DMS153 treated with DMSO at 0.1 percent for 48 hours (cell line): ENCODE measurements around the gene PAX8.

ENCODE experiments used
- DNase-seq: peaks from one replicate; lab custom pipeline; 2025; ENCODE audit not compliant: unreplicated experiment; lab: John Stamatoyannopoulos, UW

PAX8 gene

GRCh38 chr2:113224647-113225236 lies 54.0 kb downstream of the PAX8 start:
- no peak for DNase-seq

DNA sequence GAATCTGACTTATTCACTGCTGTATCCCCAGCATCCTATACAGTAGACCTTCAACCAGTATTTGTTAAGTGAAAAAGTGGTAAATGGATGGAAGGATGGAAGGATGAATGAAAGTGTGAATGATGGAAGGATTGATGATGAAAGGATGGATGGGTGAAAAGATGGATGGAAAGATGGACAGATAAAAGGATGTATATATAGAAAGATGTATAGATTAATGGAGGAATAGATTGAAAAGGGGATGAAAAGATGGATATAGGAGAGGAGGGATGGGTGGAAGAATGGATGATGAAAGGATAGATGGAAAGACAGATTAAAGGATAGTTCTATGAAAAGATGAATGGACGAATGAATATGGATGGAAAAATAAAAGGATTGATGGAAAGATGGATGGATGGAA lies 54.9 kb downstream of the PAX8 start:
- no peak for DNase-seq

DNA sequence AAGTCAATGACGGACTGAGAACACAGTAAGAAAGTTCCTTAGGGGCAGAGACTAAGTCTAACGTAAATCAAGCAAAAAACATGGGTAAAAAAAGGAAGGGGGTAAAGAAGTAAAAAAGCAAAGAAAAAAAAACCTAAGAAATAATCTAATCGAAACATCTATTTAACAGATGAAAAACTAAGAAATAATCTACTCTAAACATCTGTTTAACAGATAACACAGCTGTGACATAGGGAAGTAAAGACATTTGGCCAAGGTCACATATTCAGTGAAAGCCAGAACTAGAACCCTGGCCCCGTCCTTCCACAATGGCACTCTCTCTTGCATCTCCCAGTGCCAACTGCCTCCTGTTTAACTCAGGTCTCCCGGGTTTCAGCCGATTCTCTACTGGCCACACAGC lies 56.9 kb downstream of the PAX8 start:
- no peak for DNase-seq

DNA sequence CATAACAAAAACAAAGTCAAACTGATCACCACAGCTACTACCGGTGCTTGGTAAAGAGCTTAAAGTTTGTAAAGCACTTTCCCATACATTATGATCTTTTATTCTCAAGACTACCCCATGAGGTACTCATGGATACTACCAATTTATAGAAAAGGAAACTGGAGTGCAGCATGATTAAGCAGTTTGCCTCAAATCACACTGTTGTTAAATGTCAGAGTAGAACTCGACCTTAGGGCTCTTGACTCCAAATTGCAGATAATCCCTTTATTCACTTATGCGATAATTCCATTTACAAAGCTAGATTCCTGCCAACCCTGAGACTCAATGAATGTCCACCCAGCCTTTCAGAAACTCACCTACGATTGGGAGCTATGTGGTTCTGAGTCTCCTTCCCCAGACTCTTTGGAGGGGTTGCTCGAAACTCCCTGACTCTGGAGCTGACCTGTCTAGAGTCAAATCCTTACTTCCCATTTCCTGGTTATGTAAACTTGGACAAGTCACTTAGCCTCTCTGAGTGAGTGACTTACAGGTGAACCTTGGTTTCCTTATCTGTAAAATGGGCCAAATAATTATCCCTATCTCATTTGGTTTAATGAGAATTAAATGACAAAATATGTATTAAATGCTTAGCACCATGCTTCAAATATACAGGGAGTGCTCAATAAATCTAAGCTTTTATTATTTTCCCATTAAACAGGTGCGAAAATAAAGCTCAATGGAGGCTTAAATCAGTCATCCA lies 57.6 kb downstream of the PAX8 start:
- no peak for DNase-seq

DNA sequence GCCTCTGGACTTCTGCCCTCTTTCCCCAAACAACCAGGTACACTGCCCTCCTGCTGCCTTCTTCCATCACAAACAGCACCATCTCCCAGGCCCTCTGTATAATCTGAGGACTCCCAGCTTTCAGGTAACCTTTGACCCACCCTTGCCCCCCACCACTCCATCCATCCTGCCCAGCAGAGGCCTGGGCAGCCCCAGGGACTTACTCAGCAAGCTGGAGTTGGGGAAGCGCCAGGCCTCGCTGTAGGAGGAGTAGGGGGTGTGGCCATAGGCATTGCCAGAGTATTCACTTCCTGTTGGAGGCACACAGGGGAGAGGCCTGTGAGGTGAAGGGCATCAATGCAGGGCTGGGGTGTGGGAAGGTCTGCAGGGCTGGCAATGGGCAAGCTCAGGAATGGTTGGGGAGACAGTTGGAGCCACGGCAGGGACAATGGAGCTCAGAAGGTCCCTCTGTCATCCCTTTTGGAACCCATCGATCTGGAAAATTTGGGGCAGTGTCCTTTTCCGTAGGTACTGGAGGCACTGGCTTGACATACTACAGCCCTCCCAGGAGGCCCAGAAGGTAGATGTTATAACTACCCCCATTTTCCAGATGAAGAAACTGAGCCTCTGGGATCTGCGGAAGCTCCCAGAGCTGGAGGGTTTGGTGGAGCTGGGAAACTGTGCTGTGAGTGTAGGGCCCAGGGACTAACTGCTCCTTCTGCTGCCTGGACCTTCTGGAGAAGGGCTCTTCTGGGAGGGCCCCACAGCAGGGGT lies 58.7 kb downstream of the PAX8 start:
- no peak for DNase-seq

DNA sequence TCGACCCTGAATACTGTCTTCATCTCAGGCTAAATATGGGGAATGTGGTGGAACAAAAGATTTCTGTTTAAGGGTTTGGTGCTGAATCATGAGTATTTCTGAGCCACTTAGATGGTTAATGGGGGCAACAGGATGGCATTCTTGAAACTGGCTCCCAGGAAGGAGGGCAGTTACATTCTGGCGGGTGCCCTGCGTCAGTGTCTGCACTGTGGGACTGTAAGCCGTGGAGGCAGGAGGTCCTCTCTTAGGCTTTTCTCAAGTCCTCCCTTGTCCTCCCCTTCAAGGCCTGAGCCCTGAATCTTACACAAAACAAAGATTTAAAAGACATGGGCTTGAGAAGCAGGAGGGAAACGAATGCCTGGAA lies 59.2 kb downstream of the PAX8 start:
- no peak for DNase-seq

DNA sequence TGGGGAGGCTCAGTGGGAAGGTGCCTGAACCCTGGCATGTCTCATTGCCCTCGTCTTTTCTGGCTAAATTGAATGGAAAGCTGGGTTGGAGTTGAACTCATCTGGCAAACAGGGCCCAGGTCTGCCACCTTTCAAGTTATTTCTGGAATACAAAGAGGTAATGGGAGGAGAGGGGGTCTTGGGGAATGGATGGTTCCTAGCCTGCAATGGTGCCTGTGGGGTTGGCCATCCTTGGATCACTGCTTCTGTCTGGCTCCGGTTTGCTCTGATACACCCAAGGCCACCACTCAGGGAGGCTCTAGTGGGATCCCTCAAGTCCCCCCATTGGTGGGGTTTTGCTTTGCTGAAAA lies 59.7 kb downstream of the PAX8 start:
- no peak for DNase-seq

GRCh38 chr2:113218283-113219091 lies 60.2 kb downstream of the PAX8 start:
- no peak for DNase-seq

DNA sequence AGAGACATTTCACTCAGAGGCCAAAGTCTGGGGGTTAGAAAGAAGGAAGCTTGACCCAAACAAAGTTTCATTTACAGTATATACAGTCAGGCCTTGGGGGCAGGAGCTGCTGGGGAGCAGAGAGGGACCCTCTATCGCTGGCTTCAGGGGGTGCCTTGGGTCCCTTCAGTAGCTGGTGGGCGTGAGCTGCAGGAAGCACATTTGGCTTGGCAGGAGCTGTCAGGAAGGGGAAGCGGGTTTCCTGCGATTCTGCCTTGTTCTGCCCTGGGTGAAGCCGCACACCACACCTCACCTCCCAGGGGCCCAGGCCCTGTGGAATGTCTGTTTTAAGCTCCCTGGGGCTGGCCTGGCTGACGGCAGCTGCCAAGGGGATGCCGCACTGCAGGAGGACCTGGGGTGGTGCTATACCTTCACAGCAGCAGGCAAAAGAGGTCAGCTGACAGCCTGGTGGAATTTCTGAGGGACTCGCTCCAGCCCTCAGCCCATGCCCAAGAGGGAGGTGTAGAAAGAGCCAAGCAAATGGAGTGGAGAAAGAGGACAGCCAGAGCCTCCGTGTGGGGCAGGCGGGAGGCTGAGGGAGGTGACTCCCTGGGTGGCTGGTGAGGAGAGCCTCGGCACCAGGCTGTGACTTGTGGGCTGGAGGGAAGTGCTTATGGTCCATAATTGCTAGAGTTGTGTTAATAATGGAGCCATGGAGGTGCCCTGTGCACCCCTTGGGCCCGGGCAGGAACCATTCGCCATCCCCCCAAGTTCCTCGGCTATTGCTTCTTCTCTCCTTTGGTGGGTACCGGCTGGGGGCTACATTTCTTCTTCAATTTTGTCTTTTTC lies 61.1 kb downstream of the PAX8 start:
- no peak for DNase-seq

- DNase-seq: no peak
Observed at GRCh38 chr2:113216891-113217454, 61.7 kb downstream of the PAX8 start.

- no peak for DNase-seq
Observed at GRCh38 chr2:113216321-113216720, 62.4 kb downstream of the PAX8 start.

DNA sequence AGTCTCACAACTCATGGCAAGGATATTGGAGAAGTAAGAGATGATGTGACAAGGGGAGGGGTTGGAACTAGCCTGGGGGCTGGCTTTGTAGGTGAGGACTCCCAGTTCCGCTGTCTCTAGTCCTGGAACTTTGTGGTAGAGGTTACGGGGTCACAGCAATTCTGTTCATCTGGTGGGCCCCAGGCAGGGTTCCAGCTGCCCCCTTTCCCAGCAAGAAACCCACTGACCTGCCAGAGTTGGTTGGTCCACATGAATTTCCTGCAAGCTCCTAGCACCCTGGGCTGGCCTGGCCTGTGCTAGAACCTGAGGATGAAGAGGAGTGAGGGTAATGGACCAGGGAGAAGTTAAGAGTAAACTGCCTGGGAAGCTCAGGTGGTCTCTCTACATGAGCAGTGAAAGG lies 63.7 kb downstream of the PAX8 start:
- no peak for DNase-seq

DNA sequence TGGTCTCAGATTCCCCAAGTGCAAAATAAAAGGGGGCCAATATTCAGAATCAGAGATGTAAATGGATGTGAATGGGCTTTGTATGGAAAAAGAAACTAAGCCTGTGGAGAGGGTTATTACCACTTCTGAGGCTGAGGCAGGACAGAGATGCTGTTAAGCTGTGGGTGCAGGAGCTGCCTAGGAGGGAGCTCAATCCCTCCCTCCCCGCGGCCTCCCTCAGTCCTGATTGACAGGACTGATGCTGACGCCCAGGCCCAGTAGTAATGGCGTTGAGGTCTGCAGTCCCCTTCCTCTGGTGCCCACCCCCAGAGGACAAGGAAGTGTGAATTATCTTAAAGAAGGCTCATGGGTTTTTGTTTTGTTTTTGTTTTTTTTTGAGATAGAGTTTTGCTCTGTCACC lies 64.6 kb downstream of the PAX8 start:
- no peak for DNase-seq

- no peak for DNase-seq
Observed at GRCh38 chr2:113213061-113213930, 65.4 kb downstream of the PAX8 start.

DNA sequence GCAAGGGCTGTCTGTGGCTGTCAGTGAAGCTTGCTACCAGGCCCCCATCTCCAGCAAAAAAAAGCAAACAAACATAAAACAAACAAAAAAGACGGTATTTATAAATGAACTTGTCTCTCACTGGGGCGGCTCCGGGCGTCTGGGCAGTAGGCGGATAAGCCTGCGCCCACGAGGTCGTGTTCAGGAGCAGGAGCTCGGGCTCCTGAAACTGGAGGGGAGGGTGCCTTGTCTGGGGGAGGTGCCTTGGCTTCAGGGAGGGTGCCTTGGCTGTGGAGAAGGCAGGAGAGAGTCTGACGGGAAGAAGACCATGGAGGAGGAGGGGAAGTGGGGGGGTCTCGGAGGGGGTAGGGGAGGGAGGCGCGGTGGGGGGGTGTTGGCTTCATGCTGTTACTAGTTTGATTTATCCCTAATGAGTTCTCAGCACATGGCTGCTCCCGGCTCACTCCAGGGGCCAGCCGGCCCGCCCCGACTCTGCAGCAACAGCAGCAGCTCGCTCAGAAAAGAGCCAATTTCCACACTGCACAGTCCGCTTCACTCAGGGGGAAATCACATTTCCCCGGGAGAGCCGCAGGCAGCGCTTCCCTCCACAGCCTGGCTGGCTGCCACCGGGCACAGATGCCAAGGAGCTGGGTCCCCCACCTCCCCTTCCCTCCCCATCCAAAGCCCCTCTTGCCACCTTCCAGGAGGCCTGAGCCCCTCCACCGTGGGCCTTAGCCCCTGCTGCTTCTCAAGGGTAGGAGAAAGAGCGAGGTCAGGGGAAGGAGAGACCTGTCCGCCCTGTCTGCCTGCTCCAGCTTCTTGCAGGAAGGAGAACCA lies 66.3 kb downstream of the PAX8 start:
- DNase-seq: no peak

- no peak for DNase-seq
Observed at GRCh38 chr2:113211226-113212105, 67.3 kb downstream of the PAX8 start.

- DNase-seq: no peak
Observed at GRCh38 chr2:113209646-113210171, 69.0 kb downstream of the PAX8 start.
